NCI-H526 (cell line): ENCODE measurements around the gene CMIP.
A peak's percentile ranks its signal among the peaks of the same experiment; 100 is the strongest.

Experiments used
- DNase-seq, 2 experiments: peaks; one replicate each; lab custom pipeline; 2025; lab: John Stamatoyannopoulos, UW

CMIP gene

DNA sequence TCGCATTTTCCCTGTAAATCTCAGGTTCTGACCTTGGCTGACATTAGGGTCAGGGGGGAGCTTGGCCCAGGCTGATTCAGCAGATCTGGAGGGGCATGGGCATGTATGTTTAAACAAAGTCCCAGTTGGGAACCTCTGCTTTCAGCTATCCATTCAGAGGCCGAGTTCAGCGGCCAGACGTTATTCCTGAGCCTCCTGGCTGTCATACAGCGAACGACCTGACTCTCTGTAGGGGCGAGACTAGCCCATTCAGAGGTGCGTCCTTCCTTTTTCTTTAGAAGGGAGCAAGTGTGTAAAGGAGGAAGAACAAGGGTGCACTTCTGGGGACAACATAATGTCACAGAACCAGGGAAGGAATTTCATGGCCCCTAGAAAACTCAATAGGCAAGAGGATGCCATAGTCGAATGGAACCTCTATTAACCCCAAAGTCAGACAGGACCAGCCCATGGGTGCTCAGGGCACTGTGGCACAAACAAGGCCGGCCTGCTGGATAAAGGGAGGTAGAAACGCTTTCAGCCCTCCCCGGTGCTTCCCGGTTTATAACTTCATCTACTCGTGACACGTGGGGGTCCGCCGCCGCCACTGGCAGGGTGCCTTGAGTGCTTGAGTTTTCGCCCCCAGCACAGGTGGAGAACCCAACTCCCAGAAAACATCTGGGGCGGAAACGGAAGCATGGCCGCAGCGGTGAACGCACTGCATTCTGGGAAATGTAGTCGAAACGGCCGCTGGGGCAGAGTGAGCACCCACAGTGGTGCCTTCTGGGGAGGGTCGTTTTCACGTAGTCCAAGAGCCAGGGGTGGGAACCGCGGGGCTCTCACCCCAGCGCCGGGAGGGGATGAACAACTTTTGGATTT, 301.3 kb downstream of the CMIP start:
- DNase-seq, result peak in 1 of 2 experiments; percentile 67

DNA sequence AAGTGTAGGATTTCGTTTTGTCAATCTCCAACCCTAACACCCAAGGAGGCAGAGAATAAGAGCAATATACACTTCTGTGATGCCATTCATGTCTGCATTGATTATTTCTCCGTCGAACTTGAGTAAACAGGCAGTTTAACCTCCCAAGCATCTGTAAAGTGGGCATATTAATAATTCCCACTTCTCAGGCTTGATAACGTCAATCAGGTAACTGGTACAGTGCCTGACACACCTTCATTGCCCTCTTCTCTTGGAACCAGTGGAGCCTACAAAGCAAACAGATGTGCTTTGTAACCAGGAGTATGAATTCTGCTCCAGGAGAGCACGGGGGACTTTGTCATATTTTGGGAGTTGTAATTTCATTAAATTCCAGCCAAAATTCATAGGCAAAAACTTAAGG, 302.0 kb downstream of the CMIP start:
- no peak for DNase-seq

DNA sequence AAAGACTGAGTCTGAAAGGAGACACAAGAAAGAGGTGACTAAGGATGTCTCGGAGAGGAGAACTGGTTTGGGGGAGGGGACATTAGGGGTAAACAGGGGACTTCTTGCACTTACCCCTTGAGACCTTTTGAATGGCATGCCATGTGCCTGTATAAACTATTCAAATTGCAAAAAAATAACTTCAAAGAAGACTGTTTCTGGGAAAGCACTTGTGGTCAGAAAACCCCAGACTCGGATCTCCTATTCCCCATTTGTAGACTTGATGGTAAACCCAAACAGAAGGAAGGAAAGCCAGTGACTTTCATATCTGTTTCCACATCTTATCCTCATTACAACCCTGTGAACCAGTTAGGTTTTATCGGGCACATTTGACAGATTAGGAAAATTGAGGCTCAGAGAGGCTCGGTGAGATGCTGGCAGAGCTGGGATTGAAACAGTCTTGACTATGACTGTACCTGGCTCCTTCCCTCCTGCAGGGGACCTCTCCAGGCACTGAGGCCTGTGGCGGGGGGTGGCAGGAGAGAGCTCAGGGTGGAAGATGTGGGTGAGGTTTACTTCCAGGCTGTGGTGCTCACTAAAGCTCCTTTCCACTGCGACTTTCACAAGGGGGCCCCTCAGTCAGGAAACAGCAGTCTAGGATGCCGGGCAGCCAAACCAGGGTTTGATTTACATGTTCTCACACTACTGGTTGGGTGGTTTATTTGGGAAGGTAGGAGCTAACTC, 304.0 kb downstream of the CMIP start:
- DNase-seq, result no peak

DNA sequence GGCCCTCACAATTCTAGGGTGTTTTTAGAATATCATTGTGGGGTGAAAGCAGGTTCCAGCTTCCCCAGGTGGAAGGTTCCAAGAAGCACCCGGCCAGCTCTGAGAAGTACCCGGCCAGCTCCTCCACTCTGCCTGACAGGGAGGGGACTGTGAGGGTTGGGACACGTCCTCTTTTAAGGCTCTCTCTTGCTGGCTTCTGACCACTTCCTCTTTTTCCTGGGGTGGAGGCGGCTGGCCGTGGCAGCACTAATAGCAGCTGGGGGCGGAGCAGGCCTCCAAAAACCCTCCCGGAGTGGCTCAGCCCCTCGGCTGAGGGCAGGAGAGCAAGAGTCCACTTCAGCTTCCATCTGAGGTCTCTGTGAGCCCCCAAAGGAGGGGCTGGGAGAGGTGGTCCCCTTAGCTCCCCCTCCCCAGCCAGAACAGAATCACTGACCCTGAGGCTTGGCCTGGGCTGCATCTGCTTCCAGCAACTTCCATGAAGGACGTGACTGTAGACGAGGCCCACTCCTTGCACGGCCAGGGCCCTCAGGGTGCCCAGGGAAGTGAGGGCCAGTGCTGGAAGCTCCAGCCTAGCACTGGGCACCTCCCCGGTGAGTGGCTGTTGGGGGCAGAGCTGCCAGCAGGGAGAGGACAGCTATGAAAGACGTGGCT, 307.7 kb downstream of the CMIP start:
- DNase-seq, result peak in 1 of 2 experiments; percentile 10

DNA sequence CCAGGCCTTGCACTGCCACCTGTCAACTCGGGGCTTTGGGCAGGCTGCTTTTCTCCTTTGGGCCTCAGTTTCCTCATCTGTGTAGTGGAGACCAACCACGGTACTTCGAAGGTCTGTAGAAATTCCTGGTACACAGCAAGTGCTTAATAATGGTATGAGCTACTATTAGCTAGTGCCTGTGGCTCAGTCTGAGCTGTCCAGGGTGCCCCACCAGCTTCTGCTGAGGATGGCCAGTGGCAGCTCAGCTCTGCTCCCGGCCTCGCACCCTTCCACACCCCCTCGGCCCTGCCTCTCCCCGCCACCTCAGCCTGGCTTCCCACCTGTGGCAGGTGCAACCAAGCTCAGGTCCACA, 308.2 kb downstream of the CMIP start:
- DNase-seq, result no peak

DNA sequence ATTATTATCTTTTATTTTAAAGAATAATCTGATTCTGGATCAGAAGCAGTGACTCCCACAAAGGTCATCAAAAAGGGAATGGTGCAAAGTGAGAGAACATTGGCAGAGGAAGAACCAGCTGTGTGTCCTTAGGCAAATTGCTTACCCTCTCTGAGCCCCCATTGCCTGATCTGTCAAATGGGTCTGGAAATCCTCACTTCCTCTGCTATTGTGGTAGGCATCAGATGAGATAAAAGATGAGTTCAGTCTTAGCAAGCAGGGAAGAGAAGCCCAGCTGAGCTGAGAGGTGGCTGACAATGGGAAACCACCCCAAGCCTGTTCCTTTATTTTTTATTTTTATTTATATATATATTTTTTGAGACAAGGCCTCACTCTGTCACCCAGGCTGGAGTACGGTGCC, 310.2 kb downstream of the CMIP start:
- DNase-seq, result no peak

DNA sequence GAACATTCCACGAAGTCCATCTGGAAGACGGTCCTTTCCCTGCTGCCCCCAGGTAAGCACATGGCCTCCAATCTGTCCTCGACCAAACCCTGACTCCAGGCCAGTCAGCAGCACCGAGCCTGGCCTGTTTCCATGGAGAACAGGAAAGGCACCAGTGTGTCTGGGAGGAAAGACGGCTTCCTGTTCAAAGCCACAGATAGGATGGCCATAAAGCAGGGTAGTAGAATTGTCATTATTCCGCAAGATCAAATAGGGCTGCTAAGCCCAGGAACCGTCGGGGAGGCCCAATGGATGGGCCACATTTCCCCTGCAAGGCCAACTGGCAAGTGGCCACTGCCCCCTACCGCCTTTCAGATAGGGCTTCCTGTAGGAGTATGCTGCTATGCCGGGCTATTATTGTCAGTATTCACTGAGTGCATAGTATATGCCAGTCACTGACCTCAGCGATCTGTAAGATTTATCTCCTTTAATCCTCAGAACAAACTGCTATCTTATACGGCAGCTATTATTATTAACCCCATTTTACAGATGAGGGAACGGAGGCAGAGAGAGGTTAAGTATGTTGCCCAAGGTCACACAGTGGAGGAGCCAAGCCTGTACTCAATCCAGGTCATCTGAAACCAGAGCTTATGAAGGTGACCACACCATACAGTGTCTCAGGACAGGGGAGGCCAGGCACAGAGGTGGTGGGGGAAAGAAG, 311.5 kb downstream of the CMIP start:
- no peak for DNase-seq

DNA sequence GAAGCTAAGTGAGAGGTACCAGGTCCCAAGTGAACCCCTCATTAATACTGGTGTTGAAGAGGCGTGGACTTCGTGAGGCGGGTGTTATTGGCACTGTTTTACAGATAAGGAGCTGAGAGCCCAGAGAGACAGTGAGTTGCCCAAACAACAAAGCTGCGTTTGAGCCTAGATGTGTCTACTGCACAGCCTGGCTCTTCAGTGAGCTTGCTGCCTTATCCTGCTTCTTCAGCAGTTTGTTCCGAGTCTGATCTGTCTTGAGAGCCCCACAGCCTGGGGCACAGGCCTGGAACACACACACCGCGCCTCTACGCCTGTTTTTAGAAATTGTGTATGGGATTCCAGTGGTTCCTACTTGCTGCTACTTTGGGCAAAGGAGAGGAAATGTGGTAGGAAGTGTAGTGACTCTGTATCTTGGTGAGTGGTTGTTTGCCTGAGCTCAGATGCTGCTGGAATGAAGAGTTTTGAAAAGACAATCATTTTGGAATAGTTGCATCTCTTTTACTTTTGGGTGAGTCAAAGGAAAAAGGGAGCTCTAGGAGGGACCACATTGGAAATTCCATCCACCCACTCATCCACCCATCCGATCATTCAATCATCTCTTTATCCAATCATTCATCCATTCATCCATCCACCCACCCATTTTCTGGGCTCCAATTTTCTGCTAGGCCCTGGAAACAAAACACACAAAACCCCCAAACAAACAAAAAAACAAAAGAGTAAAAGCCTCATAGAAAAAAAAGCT, 312.2 kb downstream of the CMIP start:
- DNase-seq, result no peak

DNA sequence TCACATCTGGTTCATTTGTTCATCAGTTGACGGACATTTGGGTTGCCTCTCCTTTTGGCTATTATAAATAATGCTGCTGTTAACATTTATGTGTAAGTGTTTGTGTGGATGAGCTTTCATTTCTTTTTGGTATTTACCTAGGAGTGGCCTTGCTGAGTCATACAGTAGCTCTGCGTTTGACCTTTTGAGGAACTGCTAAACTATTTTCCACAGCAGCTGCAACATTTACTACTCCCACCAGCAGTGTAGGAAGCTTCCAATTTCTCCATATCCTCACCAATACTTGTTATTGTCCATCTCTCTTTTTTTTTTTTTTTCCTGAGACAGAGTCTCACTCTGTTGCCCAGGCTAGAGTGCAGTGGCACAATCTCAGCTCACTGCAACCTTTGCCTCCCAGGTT, 313.8 kb downstream of the CMIP start:
- no peak for DNase-seq
